GM18505 (cell line): ENCODE data around the gene VPS13D.

Experiments used
- ATAC-seq: cut with Tn5 transposase; IDR thresholded peaks from one replicate; pipeline ENCODE4 v1.9.1; 2021; ENCODE audit not compliant: unreplicated experiment
- POLR2A ChIP-seq: IDR thresholded peaks from 4 replicates; pipeline ENCODE4 v1.6.1; 2011; ENCODE audit warnings: borderline replicate concordance; ENCODE audit not compliant: insufficient read depth, insufficient read length; ENCODE audit errors: extremely low read depth

The VPS13D gene

DNA sequence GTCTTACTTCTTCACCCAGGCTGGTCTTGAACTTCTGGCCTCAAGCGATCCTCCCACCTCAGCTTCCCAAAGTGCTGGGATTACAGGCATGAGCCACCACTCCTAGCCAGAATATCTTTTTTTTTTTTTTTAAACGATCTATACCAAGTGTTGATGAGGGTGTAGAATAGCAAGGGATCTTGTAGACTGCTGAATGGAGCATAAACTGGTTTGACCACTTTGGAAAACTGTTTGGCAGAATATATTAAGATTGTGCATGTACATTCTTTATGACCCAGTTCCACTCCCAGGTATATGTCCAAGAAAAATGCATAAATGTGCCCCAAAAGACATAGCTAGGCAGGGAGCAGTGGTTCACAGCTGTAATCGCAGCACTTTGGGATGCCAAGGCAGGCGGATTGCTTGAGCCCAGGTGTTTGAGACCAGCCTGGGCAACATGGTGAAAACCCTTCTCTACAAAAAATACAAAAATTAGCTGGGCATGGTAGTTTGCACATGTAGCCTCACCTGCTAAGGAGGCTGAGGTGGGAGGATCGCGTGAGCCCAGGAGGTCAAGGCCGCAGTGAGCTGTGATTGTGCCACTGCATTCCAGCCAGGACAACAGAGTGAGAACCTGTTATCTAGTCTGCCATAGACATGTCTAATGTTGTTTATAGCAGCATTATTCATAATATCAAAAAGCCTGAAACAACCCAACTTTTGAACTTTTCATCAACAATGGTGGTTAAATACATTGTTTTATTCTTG is 184.0 kb downstream of the VPS13D start:
- TF ChIP-seq POLR2A: no peak
- no peak for ATAC-seq

DNA sequence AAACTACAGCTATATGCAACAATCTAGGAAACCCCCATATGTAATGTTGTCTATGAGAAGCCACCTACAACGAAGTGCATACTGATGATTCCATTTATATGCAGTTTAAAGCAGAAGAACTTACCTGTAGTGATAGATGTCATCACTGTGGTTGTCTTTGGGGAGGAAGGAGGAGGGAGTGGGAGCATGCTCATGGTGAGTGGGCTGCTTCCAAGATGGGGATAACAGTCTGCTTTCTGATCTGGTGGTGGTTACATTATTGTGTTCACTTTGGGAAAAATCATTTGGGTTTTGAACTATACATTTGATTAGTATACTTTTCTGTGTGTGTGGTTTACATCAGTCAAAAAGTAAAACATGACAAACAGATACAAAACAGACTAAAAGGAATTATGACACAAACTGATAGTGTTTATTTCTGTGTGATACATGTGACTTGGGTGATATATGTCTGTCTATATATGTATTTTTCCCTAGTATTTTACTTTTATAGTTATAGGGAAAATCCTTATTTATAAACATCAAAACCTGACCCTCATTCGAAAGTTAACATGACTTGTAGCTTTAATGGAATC is 184.7 kb downstream of the VPS13D start:
- TF ChIP-seq POLR2A: no peak
- no peak for ATAC-seq

DNA sequence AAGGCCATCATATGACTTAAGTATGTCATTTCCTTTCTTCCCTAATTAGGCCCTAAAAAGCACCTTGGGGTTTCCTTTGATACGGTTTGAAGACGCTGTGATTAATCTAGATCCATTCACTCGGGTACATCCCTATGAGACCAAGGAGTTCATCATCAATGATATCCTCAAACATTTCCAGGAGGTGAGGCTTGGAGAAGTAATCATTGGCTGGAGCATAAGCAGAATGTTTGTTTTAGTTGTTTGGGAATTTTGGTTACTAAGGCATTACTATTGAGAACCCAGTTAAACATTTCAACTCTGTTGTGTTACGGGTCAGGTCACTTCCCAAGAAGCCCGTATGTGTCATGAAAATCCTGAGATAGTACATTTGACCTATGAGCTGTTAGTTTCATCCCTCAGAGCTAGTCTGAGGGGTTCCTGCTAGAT is 185.2 kb downstream of the VPS13D start:
- no peak for TF ChIP-seq POLR2A
- ATAC-seq: no peak

DNA sequence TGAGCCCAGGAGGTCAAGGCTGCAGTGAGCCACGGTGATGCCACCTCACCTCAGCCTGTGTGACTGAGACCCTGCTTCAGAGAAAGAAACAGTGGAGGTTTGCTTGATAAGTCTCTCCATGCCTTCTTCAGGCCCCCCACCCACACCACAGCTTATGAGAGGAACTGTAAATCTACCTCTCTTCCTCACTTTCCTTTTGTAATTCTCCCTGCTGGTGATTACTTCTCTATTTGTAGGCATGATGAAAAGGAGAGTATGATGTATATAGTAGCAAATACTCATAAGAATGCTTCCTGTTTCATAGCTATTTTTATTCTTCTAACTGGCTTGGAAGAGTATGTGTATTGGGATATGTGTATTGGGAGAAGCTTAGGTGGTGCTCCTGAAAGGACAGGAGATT is 186.3 kb downstream of the VPS13D start:
- ATAC-seq: no peak

DNA sequence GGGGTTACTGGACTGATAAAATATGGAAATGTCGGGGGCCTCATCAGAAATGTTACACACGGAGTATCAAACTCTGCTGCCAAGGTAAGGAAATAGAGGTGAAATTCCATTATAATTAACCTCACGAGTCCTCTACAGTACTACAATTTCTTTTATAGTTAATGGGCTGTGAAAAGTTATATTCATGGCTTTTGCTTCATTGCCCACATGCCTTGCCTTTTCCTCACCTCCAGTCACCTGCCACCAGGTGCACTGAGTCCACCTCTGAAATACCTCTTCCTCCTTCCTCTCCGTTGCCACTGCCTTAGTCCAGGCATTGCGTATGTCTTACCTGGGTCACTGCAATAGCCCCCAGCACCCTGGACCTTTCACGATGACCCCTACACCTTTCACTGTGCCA is 186.9 kb downstream of the VPS13D start:
- TF ChIP-seq POLR2A: no peak

More for the DNA sequence above, 186.3 kb downstream of the VPS13D start:
- TF ChIP-seq POLR2A: no peak

DNA sequence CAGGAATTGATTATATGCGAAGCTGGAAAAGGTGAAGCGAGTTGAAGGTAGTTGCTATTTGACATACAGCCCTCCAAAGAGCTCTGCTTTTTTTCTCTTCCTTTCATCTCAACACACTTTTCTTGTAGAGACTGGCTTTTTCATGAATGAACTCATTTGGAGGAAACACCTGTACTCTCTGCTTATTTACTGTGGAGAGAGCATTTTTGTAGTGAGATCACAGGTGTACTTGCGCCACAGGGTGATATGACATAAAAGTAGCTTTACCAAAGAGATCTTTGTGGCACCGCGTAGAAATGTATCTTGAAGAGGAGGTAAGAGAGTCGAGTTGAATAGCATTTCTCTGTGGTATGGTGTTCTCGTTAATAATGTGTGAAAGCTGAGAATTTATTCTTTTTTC is 187.6 kb downstream of the VPS13D start:
- no peak for ATAC-seq
- TF ChIP-seq POLR2A: no peak

More for the DNA sequence above, 186.9 kb downstream of the VPS13D start:
- ATAC-seq: no peak

DNA sequence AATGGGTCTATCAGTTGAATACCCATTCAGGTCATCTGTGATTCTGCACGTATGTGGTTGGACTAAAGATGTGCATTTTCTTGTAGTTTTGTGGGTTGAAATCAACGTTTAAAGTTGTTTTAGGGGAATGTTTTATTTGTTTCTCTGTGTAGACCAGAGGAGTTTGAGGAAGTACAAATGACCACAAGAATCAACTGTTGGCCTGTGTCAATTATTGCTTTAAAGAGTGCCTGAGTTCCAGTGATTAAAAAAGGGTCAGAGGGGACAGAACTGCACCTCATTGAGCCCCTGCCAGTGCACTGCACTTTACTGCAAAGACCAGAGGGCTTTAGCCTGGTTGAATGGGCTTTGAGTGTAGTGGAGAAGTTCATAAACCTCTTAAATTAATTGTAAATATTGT is 190.3 kb downstream of the VPS13D start:
- no peak for TF ChIP-seq POLR2A
- no peak for ATAC-seq

DNA sequence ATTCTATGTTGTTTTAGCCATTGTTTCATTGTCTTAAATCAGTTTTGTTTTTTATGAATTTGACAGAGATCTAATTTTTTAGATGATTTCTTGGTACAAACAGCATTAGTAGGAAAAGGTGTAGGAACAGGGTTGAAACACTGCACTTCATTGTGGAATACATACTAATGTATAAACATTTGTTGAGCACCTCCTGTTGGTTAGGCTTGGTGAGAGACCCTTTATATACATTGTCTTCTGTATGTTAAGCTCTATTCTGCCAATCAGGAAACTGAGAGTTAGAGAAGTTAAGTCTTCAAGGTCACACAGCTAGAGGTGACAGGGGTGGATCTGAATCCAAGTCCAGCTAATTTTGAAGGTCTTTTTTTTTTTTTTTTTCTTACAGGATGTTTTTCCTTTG is 192.7 kb downstream of the VPS13D start:
- TF ChIP-seq POLR2A: no peak
- ATAC-seq: no peak

DNA sequence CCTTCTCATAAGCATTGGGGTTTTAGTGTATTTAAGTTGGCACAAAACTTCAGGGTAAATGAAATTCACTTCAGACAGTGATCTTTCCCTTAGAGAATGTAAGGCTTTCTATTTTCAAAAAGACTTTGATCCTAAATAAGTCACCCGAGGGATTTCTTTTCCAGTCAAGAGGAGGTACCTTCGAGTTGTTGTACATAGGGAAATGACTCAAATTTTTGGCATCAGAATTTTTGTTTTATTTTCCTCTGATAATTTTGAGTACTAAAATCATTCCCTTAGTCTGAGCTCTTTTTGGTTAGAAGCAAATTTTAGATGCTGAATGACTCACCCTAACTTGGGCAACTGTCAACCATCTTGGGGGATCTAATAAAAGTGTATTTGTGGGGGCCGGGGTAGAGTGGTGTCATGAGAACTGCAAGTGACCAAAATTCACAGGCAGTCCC is 194.3 kb downstream of the VPS13D start:
- no peak for ATAC-seq

DNA sequence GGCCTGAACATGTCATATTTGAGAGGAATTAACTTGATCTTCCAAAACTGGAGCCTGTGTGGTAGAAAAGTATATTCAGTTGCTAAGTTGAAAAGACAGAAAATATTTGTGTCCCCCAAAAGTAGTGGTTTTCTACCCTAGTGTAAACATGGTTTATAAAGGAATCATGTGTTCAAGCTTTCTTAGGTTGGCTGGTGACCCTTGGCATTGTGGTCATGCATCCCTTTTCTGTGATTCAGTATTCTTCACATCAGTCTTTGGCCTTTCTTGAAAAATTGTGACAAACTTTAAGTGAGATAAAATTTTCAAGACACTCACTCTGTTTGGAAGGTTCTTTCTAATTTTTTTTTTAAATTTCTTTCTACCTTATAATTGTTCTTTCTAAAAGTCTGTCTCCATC is 195.0 kb downstream of the VPS13D start:
- no peak for TF ChIP-seq POLR2A
- ATAC-seq: no peak

More for the DNA sequence above, 194.3 kb downstream of the VPS13D start:
- no peak for TF ChIP-seq POLR2A

DNA sequence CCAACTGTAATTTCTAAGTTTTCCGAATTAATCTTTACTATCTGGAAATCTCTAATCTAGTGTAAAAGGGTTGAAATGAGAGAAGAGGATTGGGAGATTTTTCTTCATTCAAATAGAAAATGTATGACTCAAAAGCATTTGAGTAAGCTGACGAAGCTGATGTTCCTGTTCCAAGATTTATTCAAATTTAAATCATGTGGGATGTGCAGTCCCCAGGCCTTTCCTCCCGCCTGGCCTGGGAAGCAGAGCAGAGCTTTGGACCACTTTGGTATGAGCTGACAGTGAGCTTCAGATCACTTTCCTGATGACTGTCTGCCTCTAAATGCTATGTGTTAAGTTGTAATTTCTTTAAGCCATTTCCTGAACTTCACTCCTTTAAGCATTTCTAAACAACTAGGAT is 196.2 kb downstream of the VPS13D start:
- no peak for TF ChIP-seq POLR2A
- no peak for ATAC-seq

DNA sequence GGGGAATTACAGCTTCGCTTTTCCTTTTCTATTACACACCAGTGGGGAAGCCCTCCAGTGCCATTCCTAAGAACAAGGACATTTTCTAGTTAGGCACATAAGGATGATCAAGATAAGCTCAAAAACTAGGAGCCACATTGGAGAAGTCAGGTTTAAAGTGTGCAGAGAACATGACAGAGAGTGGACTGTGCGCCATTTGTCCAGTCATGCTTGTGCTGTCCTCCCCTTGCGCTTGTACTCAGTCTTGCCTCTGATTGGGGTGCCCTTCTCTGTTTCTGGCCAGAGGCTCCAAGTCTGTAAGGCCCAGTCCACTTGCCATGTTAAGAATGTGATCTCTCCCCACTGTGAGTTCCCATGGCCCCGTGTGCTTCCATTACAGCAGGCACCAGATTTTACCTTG is 198.5 kb downstream of the VPS13D start:
- no peak for TF ChIP-seq POLR2A
- no peak for ATAC-seq

DNA sequence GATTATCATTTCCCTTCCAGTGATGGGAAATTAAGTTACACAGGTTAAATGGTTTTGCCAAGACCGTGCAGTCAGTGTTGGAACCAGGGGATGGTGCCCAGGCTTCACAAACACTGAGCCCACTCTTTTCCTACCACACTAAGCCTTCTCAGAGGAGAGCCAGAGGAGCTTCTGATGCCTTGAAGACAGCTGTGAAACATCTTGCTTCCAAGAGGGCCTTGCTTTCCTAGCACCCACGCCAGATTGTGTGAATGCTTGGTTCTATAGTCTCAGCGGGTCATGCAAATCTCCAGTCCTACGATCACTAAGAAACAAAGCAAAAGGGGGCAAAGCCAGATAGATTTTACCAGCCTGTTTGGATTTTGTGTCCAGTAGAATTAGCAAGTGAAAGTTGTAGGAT is 200.7 kb downstream of the VPS13D start:
- TF ChIP-seq POLR2A: no peak
- ATAC-seq: no peak

DNA sequence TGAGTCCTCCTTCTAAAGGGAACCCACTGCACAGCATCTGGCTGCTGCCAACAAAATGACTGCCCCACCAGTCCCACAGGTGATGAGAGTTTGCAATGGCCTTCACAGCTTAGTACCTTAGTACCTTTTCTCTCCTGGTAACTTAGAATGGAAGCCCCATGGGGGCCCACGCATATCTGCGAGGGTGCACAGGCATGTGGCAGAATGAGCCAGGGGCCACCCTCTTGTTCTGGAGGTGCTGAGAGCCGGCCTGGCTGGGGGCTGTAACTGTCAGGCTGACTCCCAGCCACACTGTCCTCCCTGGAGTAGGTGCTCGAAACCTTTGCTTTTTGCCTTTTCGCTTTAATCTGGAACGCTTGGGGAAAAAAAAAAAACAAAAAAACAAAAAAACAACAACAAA is 203.1 kb downstream of the VPS13D start:
- no peak for ATAC-seq
- no peak for TF ChIP-seq POLR2A

DNA sequence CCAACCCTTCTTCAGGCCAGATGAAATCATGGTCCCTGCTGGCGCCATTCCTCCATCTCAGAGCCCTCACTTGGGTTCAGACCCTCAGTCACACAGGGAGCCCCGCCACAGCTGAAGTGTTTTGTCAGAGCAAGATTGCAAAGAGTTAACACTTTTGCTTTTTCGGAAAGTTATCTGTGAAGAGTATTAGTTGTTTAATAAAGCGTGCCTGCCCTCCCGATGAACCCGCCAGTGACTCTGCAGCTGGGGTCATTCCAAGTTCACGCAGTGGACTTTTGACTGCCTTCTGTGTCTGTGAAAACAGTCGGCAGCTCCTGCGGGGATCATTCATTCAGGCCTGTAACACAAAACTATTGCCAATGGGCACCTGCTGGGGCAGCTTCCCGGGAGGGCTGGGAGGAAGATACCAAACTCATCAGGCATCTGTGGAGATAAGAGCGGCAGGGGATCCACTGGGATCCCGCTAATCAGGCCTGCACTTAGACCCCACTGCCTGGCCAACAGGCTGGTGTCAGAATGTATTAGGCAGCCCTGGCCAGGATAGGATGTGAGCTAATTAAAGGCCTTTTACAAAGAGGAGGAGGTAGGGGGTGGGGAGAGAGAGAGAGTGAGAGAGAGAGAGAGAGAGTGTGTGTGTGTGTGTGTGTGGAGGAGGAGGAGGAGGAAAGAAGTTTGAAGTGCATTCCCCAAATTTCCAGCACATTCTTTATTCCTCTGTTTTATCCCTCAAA is 203.7 kb downstream of the VPS13D start:
- TF ChIP-seq POLR2A: no peak

DNA sequence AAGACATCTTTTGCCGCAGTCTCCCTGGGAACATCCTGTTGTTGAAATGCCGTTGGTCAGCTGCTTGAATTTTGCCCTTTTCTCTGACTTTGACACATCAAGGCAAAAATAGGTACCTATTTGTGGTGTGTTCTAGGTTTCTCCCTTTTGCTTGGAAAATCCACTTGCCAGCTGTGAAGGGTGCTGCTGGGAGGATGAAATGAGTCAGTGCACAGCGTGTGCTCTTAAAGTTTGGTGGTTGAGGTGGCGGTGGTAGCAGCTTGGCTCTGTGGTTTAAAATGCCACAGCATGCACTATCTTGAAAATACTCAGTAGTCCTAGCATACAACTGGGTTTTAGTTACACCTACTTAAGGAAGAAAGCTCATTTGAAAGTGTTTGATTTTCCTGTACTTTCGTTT is 204.3 kb downstream of the VPS13D start:
- ATAC-seq: no peak
- TF ChIP-seq POLR2A: no peak

More for the DNA sequence above, 203.7 kb downstream of the VPS13D start:
- no peak for ATAC-seq
